Stimulated activated CD8-positive, alpha-beta memory T cell treated with anti-CD3 and anti-CD28 coated beads, Interleukin-7, amount 100 ng/mL, for 4 hours (primary cell): Measurements from ENCODE around the gene VPS26A.

ENCODE experiments used
- DNase-seq, 2 donors: peaks; one replicate each; pipeline ENCODE4 v3.0.0-alpha.2; 2020; ENCODE audit warnings: low read depth in 2 of 2

The VPS26A gene

GRCh38 chr10:69220507-69220906, 96.5 kb downstream of the VPS26A start:
- no peak for DNase-seq
